Fibroblast of the aortic adventitia (primary cell): ENCODE measurements around the gene DPEP1. TPM values are rescaled to one million over a fixed set of nuclear protein-coding genes. Genes with fewer than 3 reads are reported as not detected.

Source experiments
- DNase-seq: peaks from one replicate; pipeline ENCODE4 v3.0.0-alpha.2; 2010; ENCODE audit warnings: low read depth
- H3K4me3 ChIP-seq: 2 replicates; pipeline ENCODE4 v1.5.1; 2011; ENCODE audit warnings: low read depth, mild to moderate bottlenecking, control low read depth, low read length, moderate library complexity
- total RNA-seq: library from RNA; depleted of rRNA; stranded (reverse); fragments of >200 nt; gene quantifications from 2 replicates; pipeline ENCODE4 v1.2.3, GENCODE V29; 2012; ENCODE audit warnings: low replicate concordance
- TF ChIP-seq, protein P1 (sequence below): IDR thresholded peaks from 2 replicates; pipeline ENCODE4 v1.5.1; 2011; ENCODE audit warnings: mild to moderate bottlenecking, low read length, control low read depth, inconsistent platforms; ENCODE audit not compliant: insufficient read depth

The DPEP1 gene
- total RNA-seq: not detected in 2 replicates

DNA sequence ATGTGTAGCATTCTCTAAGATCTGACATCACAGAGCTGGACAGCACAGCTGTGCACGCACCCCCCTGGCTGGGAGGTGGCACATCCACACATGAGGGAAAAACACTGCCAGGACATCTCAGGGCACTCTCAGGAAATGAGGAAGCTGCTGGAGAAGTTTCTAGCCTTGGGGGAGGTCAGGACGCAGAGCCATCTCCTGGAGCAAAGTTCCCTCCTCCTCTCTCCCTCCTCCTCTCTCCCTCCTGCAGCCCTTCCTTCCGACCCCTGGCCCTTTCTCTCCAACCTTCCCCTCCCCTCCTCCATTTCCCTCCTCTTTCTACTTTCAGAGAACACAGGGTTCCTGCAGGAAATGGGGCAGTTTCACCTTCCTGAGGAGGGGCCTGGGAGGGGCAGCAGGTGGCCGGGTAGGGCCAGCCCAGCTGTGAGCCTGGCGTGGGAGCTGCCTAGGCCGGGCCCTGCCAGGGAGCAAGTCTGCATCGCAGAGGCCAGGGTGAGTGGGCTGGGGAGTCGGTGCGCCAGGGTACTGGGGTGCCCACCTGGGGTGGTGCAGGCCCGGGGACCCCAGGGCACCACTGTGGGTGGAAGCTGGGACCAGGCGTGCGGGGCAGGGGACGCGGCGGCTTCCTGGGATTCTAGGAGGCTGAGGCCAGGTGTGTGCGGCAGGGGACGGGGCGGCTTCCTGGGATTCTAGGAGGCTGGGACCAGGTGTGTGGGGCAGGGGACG lies at the start of gene DPEP1:
Gene DPEP1, plus strand, starts transcription at position 412 of the 723 bp plus-strand sequence. CDS start 16,769 bp downstream, outside the sequence.
- no peak within 1 kb of the TSS for H3K4me3 ChIP-seq
- no peak for DNase-seq
- TF ChIP-seq, protein P1, sequence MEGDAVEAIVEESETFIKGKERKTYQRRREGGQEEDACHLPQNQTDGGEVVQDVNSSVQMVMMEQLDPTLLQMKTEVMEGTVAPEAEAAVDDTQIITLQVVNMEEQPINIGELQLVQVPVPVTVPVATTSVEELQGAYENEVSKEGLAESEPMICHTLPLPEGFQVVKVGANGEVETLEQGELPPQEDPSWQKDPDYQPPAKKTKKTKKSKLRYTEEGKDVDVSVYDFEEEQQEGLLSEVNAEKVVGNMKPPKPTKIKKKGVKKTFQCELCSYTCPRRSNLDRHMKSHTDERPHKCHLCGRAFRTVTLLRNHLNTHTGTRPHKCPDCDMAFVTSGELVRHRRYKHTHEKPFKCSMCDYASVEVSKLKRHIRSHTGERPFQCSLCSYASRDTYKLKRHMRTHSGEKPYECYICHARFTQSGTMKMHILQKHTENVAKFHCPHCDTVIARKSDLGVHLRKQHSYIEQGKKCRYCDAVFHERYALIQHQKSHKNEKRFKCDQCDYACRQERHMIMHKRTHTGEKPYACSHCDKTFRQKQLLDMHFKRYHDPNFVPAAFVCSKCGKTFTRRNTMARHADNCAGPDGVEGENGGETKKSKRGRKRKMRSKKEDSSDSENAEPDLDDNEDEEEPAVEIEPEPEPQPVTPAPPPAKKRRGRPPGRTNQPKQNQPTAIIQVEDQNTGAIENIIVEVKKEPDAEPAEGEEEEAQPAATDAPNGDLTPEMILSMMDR: no peak

DNA sequence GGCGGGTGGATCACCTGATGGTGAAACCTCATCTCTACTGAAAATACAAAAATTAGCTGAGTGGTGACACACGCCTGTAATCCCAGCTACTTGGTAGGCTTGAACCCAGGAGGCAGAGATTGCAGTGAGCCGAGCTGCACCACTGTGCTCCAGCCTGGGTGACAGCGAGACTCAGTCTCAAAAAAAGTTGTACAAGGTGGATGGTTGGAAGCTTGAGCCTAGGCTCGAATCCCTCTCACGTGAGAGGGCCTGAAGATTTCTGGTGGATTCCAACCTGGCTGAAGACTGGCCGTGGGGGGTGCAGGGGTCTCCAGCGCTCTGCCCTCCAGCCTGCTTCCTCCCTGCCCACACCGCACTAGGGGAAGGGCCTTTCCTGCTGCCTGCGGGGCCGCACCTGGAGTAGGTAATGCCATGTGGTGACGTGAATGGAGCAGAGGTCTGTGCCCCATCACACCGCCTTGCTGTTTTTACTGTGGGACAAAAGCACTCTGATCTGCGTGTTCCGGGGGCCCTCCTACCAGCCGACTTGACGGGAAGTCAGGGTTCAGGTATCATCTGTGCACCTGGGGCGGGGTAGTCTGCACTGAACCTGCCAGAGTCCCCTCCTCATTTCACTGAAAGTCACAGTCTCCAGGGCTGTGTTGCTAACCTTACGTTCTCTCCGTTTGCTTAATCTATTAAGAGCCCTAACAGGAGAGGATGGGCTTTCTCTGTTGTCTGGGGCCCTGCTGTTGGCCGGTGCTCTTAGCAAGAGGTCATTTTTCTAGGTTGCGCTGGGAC lies 48.8 kb upstream of the DPEP1 start:
- H3K4me3 ChIP-seq: no peak overlapping the region
- TF ChIP-seq, protein P1: no peak
- no peak for DNase-seq

DNA sequence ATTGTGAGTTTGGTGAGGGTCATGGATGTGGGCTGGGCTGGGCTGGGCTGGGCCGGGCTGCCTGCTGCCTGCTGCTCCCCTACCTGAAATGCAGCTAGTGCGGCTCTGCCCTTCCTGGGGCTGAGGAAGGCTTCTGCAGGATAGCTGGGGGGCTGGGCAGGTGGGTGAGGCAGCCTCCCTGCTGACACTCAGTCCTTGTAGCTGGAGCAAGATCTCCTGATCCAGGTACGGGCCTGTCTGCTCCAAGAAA lies 48.3 kb upstream of the DPEP1 start:
- peak overlapping the region; percentile 48 for H3K4me3 ChIP-seq
- DNase-seq: no peak
- TF ChIP-seq, protein P1: no peak

DNA sequence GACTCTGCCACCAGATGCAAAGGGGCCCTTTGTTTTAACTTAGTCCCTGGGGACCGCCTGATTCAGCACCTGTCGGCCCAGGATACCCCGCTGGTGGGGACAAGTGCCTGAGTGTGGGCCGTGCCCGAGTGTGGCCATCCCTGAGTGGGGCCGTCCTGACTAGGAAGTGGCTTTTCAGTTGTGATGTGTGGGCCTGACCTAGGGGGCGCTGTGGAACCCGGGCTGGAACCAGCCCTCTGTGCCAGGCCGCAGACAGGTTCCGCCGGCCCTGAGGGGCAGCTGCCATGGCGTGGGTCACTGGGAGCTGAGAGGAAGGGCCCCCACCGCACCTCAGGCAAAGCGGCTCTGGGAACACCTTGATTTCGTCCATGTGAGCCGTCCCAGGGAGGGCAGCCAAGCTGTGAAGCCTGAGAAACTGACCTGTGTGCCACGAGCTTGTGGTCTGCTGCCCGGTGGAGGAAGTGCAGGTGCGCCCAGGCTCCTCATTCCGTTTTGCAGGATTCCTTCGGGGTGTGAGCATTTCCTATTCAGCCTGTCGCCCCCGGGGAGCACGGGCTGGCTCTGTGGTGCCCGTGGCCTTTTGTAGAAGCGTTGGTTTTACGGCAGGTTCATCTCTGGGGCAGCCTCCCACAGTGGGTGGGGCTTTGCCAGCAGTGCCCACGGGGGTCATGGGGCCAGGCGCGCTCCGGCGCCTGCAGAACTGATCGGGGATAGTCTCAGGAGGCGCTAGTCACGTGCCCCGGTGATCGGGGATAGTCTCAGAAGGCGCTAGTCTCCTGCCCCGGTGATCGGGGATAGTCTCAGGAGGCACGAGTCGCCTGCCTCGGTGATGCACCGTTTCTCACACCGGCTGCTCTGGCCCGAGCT lies 47.7 kb upstream of the DPEP1 start:
- no peak for DNase-seq
- H3K4me3 ChIP-seq: peak overlapping the region; percentile 48
- TF ChIP-seq, protein P1: peak; percentile 62

DNA sequence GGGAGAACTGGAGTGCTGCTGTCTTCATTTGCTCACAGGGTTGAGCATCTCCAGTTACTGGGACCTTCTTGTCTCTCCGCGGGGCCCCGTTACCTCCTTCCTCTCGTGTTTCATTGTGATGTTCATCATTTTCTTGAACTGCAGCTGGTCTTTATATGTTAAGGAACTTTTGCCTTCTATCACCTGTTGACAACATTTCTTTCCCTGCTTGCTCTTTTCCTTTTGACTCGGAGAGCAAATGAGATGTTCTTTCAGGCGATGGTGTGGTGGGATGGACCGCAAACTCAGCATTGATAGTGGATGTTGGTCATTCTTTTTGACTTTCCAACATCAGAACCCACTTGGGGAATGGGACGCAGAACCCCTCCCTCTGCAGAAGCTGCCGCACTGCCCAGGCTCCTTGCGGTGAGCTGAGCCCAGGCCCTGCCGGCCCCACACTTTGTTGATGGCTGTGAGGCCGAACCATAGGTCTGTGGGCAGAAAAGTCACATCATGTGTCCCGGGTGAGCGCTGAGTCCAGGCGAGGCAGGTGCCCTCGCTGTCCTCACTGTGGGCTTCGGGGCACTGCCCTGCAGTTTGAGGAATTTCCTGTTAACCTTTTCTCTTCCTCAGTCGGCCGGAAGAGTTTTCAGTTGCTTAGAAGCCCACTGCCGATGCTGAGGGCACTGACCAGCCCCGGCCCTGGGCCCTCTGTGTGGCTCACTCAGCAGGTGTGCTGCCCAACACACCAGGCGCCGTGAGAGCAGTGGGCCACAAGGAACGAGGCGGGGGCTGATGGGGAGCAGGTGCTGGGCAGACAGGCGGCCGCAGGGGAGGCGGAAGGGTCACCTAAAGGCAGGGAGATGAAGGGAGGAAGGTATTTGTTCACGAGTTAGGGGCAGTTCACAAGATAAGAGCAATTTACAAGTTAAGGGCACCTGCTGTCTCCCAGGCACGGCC lies 45.5 kb upstream of the DPEP1 start:
- H3K4me3 ChIP-seq: no peak overlapping the region
- TF ChIP-seq, protein P1: no peak
- DNase-seq: no peak
